Measurements from ENCODE around the gene TRIM5. TPM values are rescaled to one million over a fixed set of nuclear protein-coding genes. Genes with fewer than 3 reads are reported as not detected.

Gene TRIM5
- polyA plus RNA-seq, 1 donor (not counting 4 experiments of a cell fraction or from before 2014, with no cell fraction given), result 34.6 TPM

DNA sequence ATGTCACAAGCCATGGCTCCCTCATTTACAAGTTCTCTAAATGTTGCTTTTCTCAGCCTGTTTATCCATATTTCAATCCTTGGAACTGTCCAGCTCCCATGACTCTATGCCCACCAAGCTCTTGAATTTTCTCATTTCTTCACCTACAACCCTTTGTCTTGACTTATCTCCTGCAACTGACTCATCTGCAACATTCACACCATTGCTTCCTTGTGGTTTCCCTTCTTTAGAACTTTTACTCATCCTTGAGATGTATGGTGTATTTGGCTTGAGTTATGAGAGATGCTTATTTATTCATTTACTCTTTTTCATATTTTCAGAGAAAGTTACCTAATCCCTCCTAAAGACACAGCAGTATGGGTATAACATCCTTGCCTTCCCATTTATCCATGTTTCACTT, 41.3 kb downstream of the TRIM5 start:
- no peak for DNase-seq (ENCODE audit: low read depth, low spot score)
- Histone ChIP-seq H3K9me3 (ENCODE audit: control insufficient read depth, low read depth, low read length) (no peaks in the 10 kb centered on the region), H4K20me1 (ENCODE audit: control insufficient read depth, extremely low read depth, insufficient read depth, low read length) (no peaks in the 10 kb centered on the region)

DNA sequence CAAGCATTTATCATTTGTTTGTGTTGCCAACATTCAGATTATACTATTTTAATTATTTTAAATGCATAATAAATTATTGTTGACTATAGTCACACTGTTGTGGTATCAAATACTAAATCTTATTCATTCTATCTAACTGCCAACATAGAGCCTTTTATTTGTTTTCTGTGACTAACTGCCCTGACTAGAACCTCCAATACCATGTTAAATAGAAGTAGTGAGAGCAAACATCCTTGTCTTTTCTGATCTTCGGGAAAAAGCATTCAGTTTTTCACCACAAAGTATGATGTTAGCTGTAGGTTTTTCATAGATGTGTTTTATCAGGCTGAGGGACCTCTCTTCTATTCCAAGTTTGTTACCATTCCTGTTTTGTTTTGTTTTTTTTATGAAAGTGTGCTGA, 44.9 kb downstream of the TRIM5 start:
- H3K79me2 ChIP-seq (ENCODE audit: control insufficient read depth, insufficient read depth, low read length), result no peaks in the 10 kb centered on the region
- dilution Hi-C loops (cut with MboI; ENCODE audit: extremely low pct_ligation_motif_present, low sequenced_read_pairs), result no loop called here
- H3K4me1 ChIP-seq (ENCODE audit: control insufficient read depth, extremely low read depth, insufficient read depth, low read length), result no peaks in the 10 kb centered on the region
- no peaks in the 10 kb centered on the region for H3K9me3 ChIP-seq (ENCODE audit: control insufficient read depth, low read depth, low read length)
- FAIRE-seq, result no peak
- DNase-seq (ENCODE audit: low read depth, low spot score), result no peak
- no peak overlapping the region for H3K4me3 ChIP-seq (ENCODE audit: control insufficient read depth in 2 of 3, extremely low read depth in 1 of 3, insufficient read depth in 2 of 3, low read depth in 1 of 3, low read length in 3 of 3)
- no peaks in the 10 kb centered on the region for H4K20me1 ChIP-seq (ENCODE audit: control insufficient read depth, extremely low read depth, insufficient read depth, low read length)
- no peak overlapping the region for H3K9ac ChIP-seq (ENCODE audit: control insufficient read depth, extremely low read depth, insufficient read depth, low read length)
- no peaks in the 10 kb centered on the region for H3K9me1 ChIP-seq (ENCODE audit: control insufficient read depth, extremely low read depth, insufficient read depth, low read length)
- TF ChIP-seq, protein P1, sequence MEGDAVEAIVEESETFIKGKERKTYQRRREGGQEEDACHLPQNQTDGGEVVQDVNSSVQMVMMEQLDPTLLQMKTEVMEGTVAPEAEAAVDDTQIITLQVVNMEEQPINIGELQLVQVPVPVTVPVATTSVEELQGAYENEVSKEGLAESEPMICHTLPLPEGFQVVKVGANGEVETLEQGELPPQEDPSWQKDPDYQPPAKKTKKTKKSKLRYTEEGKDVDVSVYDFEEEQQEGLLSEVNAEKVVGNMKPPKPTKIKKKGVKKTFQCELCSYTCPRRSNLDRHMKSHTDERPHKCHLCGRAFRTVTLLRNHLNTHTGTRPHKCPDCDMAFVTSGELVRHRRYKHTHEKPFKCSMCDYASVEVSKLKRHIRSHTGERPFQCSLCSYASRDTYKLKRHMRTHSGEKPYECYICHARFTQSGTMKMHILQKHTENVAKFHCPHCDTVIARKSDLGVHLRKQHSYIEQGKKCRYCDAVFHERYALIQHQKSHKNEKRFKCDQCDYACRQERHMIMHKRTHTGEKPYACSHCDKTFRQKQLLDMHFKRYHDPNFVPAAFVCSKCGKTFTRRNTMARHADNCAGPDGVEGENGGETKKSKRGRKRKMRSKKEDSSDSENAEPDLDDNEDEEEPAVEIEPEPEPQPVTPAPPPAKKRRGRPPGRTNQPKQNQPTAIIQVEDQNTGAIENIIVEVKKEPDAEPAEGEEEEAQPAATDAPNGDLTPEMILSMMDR (optimal IDR thresholded peaks at IDR 0.05 in 1 of 3, IDR thresholded peaks at IDR 0.05 in 1 of 3, conservative IDR thresholded peaks at IDR 0.05 in 1 of 3; ENCODE audit: extremely low read depth in 1 of 3, insufficient read depth in 2 of 3, low read length in 3 of 3), result no peak
- no peak for TF ChIP-seq EZH2 (IDR thresholded peaks at IDR 0.05; ENCODE audit: low read length)
- H3K27me3 ChIP-seq (ENCODE audit: control insufficient read depth, extremely low read depth, insufficient read depth, low read length), result no peaks in the 10 kb centered on the region
- no peak overlapping the region for H2AFZ ChIP-seq (ENCODE audit: control insufficient read depth, low read length)
- H3K4me2 ChIP-seq (ENCODE audit: control insufficient read depth, extremely low read depth, insufficient read depth, low read depth, low read length), result no peak overlapping the region
- H3K36me3 ChIP-seq (ENCODE audit: control insufficient read depth in 2 of 2, extremely low read depth in 1 of 2, insufficient read depth in 2 of 2, low read length in 2 of 2), result no peaks in the 10 kb centered on the region
- no peak overlapping the region for H3K27ac ChIP-seq (ENCODE audit: control insufficient read depth, insufficient read depth, low read length)

More for the DNA sequence above, 41.3 kb downstream of the TRIM5 start:
- no peak overlapping the region for H3K4me2 ChIP-seq (ENCODE audit: control insufficient read depth, extremely low read depth, insufficient read depth, low read depth, low read length)
- no peak overlapping the region for H3K9ac ChIP-seq (ENCODE audit: control insufficient read depth, extremely low read depth, insufficient read depth, low read length)
- no peak for FAIRE-seq
- H3K79me2 ChIP-seq (ENCODE audit: control insufficient read depth, insufficient read depth, low read length), result no peaks in the 10 kb centered on the region
- no peak overlapping the region for H2AFZ ChIP-seq (ENCODE audit: control insufficient read depth, low read length)
- TF ChIP-seq, protein P1 (optimal IDR thresholded peaks at IDR 0.05 in 1 of 3, IDR thresholded peaks at IDR 0.05 in 1 of 3, conservative IDR thresholded peaks at IDR 0.05 in 1 of 3; ENCODE audit: extremely low read depth in 1 of 3, insufficient read depth in 2 of 3, low read length in 3 of 3), result no peak
- TF ChIP-seq EZH2 (IDR thresholded peaks at IDR 0.05; ENCODE audit: low read length), result no peak
- dilution Hi-C loops (cut with MboI; ENCODE audit: extremely low pct_ligation_motif_present, low sequenced_read_pairs), result no loop called here
- no peak overlapping the region for H3K4me3 ChIP-seq (ENCODE audit: control insufficient read depth in 2 of 3, extremely low read depth in 1 of 3, insufficient read depth in 2 of 3, low read depth in 1 of 3, low read length in 3 of 3)
- no peaks in the 10 kb centered on the region for H3K27me3 ChIP-seq (ENCODE audit: control insufficient read depth, extremely low read depth, insufficient read depth, low read length)
- H3K27ac ChIP-seq (ENCODE audit: control insufficient read depth, insufficient read depth, low read length), result no peak overlapping the region
- H3K9me1 ChIP-seq (ENCODE audit: control insufficient read depth, extremely low read depth, insufficient read depth, low read length), result no peaks in the 10 kb centered on the region
- H3K4me1 ChIP-seq (ENCODE audit: control insufficient read depth, extremely low read depth, insufficient read depth, low read length), result no peaks in the 10 kb centered on the region
- no peaks in the 10 kb centered on the region for H3K36me3 ChIP-seq (ENCODE audit: control insufficient read depth in 2 of 2, extremely low read depth in 1 of 2, insufficient read depth in 2 of 2, low read length in 2 of 2)

Data from keratinocyte (primary cell).